Measurements from ENCODE around the gene CNTNAP5. TPM values are rescaled to one million over a fixed set of nuclear protein-coding genes. Genes with fewer than 3 reads are reported as not detected.

CNTNAP5 gene
- total and polyA plus RNA-seq, 2 of the 8 experiments (the other 6 are each of a cell fraction or from before 2014, with no cell fraction given): 0.11 to 0.76 TPM

- TF ChIP-seq RAD21 (IDR thresholded peaks at IDR 0.05 in 1 of 2, conservative IDR thresholded peaks at IDR 0.05 in 1 of 2; ENCODE audit: low read depth in 2 of 2, low read length in 2 of 2) (no peak), ZNF274 (IDR thresholded peaks at IDR 0.05; ENCODE audit: borderline replicate concordance, extremely low read depth, low read length) (no peak), CHD2 (IDR thresholded peaks at IDR 0.05; ENCODE audit: low read length) (no peak), CTBP2 (IDR thresholded peaks at IDR 0.05; ENCODE audit: borderline replicate concordance, insufficient read depth, insufficient read length, low read length) (no peak), CHD7 (IDR thresholded peaks at IDR 0.05; ENCODE audit: insufficient replicate concordance, low read length) (no peak), TAF1 (IDR thresholded peaks at IDR 0.05; ENCODE audit: low read depth, low read length) (no peak), SP4 (IDR thresholded peaks at IDR 0.05; ENCODE audit: low read length) (no peak)
Observed at GRCh38 chr2:124778076-124778475, 753.0 kb downstream of the CNTNAP5 start (continued).

Data from H1 (cell line).